ENCODE measurements around the gene SLX4. TPM values are rescaled to one million over a fixed set of nuclear protein-coding genes. Genes with fewer than 3 reads are reported as not detected.

The SLX4 gene
- polyA plus RNA-seq, 1 experiment: 1.6 TPM

- CTCF ChIA-PET: no interaction called here
- no peak overlapping the region for H3K27ac ChIP-seq (ENCODE audit: low read depth, low read length)
- no peak overlapping the region for H3K4me3 ChIP-seq (ENCODE audit: low read depth, low read length)
- no peak for DNase-seq (ENCODE audit: low read depth, low spot score)
- POLR2A ChIA-PET: no interaction called here
- peaks cover 4% of the 10 kb centered on the region; the same call in 1 of the 2 replicates for H3K9me3 ChIP-seq (ENCODE audit: control insufficient read depth, insufficient read depth, low read length)
- H3K27me3 ChIP-seq (ENCODE audit: control insufficient read depth, insufficient read depth, low read length): no peaks in the 10 kb centered on the region
- no peak for TF ChIP-seq CTCF (IDR thresholded peaks at IDR 0.05; ENCODE audit: low read depth, low read length)
Observed at GRCh38 chr16:3606441-3606840, 5.0 kb downstream of the SLX4 start.

- CTCF ChIA-PET: interaction anchor here (0.6 kb wide), 1 partner anchor 85 kb away, joined by 4 read pairs; no protein-coding TSS in a partner anchor
- Histone ChIP-seq H3K27ac (ENCODE audit: low read depth, low read length) (no peak overlapping the region), H3K9me3 (ENCODE audit: control insufficient read depth, insufficient read depth, low read length) (peaks cover 14% of the 10 kb centered on the region), H3K4me3 (ENCODE audit: low read depth, low read length) (no peak overlapping the region), H3K27me3 (ENCODE audit: control insufficient read depth, insufficient read depth, low read length) (no peaks in the 10 kb centered on the region)
- DNase-seq (ENCODE audit: low read depth, low spot score): no peak
- TF ChIP-seq CTCF (IDR thresholded peaks at IDR 0.05; ENCODE audit: low read depth, low read length): no peak
- POLR2A ChIA-PET: no interaction called here
Observed at GRCh38 chr16:3602320-3602653, 9.1 kb downstream of the SLX4 start.

GRCh38 chr16:3601614-3602319, 9.6 kb downstream of the SLX4 start:
- no peak for TF ChIP-seq CTCF (IDR thresholded peaks at IDR 0.05; ENCODE audit: low read depth, low read length)
- CTCF ChIA-PET: interaction anchor here (0.6 kb wide), 1 partner anchor 85 kb away, joined by 4 read pairs; no protein-coding TSS in a partner anchor
- Histone ChIP-seq H3K27ac (ENCODE audit: low read depth, low read length) (no peak overlapping the region), H3K9me3 (ENCODE audit: control insufficient read depth, insufficient read depth, low read length) (peaks cover 14% of the 10 kb centered on the region), H3K4me3 (ENCODE audit: low read depth, low read length) (no peak overlapping the region), H3K27me3 (ENCODE audit: control insufficient read depth, insufficient read depth, low read length) (no peaks in the 10 kb centered on the region)
- POLR2A ChIA-PET: no interaction called here
- DNase-seq (ENCODE audit: low read depth, low spot score): no peak

- H3K9me3 ChIP-seq (ENCODE audit: control insufficient read depth, insufficient read depth, low read length): peaks cover 14% of the 10 kb centered on the region
- H3K4me3 ChIP-seq (ENCODE audit: low read depth, low read length): no peak overlapping the region
- POLR2A ChIA-PET: no interaction called here
- TF ChIP-seq CTCF (IDR thresholded peaks at IDR 0.05; ENCODE audit: low read depth, low read length): no peak
- CTCF ChIA-PET: no interaction called here
- H3K27ac ChIP-seq (ENCODE audit: low read depth, low read length): no peak overlapping the region
- DNase-seq (ENCODE audit: low read depth, low spot score): no peak
- H3K27me3 ChIP-seq (ENCODE audit: control insufficient read depth, insufficient read depth, low read length): no peaks in the 10 kb centered on the region
Observed at GRCh38 chr16:3599922-3600321, 11.5 kb downstream of the SLX4 start.

GRCh38 chr16:3599121-3599520, 12.3 kb downstream of the SLX4 start:
- DNase-seq (ENCODE audit: low read depth, low spot score): no peak
- POLR2A ChIA-PET: no interaction called here
- H3K9me3 ChIP-seq (ENCODE audit: control insufficient read depth, insufficient read depth, low read length): peaks cover 14% of the 10 kb centered on the region
- H3K27me3 ChIP-seq (ENCODE audit: control insufficient read depth, insufficient read depth, low read length): no peaks in the 10 kb centered on the region
- no peak overlapping the region for H3K4me3 ChIP-seq (ENCODE audit: low read depth, low read length)
- H3K27ac ChIP-seq (ENCODE audit: low read depth, low read length): no peak overlapping the region
- CTCF ChIA-PET: no interaction called here
- no peak for TF ChIP-seq CTCF (IDR thresholded peaks at IDR 0.05; ENCODE audit: low read depth, low read length)

All from AG04450 (cell line).